ENCODE data around the gene KCNQ1.

DNA sequence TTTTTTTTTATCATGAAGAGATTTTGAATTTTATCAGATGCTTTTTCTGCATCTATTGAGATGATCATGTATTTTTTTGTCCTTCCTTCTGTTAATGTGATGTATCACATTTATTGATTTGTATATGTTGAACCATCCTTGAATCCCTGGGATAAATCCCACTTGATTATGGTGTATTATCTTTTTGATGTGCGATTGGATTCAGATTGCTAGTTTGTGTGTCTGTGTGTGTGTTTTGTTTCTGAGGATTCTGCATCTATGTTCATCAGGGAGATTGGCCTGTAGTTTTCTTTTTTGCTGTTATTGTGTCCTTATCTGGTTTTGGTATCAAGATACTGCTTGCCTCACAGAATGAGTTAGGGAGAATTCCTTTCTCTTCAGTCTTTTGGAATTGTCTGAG lies 202.4 kb downstream of the KCNQ1 start:
- TF ChIP-seq, protein P1, sequence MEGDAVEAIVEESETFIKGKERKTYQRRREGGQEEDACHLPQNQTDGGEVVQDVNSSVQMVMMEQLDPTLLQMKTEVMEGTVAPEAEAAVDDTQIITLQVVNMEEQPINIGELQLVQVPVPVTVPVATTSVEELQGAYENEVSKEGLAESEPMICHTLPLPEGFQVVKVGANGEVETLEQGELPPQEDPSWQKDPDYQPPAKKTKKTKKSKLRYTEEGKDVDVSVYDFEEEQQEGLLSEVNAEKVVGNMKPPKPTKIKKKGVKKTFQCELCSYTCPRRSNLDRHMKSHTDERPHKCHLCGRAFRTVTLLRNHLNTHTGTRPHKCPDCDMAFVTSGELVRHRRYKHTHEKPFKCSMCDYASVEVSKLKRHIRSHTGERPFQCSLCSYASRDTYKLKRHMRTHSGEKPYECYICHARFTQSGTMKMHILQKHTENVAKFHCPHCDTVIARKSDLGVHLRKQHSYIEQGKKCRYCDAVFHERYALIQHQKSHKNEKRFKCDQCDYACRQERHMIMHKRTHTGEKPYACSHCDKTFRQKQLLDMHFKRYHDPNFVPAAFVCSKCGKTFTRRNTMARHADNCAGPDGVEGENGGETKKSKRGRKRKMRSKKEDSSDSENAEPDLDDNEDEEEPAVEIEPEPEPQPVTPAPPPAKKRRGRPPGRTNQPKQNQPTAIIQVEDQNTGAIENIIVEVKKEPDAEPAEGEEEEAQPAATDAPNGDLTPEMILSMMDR (conservative IDR thresholded peaks at IDR 0.05) = no peak
- no peak for TF ChIP-seq EZH2 (IDR thresholded peaks at IDR 0.05; ENCODE audit: low read depth)
